ENCODE measurements around the gene EPHB1. TPM values are rescaled to one million over a fixed set of nuclear protein-coding genes. Genes with fewer than 3 reads are reported as not detected.
"Not testable (repeated sequence)": the region's sequence is repeated elsewhere in the genome, so short reads cannot be mapped to it uniquely, and the experiment has no call there.

The EPHB1 gene
- total RNA-seq, 4 donors from 2014 or later: 0.74 to 2.2 (median 1.1) TPM

DNA sequence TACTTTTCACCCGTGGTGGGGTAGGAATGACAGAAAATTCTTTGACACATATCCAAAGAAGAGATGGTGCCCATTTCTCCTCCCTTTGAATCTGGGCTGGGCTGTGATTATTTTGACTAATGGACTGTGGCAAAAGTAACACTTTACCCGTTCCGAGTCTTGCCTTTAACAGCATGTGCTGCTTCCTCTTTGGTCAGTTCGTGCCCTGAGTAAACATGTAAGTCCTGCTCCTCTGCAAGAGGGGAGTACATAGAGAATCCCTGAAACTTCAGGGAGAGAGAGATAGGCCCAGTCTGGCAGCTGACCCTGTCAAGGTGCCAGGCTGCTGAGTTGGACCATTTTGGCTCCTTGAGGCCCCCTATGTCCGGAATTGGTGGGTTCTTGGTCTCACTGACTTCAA, 243.1 kb downstream of the EPHB1 start:
- ATAC-seq (ENCODE audit: low FRiP score): no peak
- TF ChIP-seq, protein P1, sequence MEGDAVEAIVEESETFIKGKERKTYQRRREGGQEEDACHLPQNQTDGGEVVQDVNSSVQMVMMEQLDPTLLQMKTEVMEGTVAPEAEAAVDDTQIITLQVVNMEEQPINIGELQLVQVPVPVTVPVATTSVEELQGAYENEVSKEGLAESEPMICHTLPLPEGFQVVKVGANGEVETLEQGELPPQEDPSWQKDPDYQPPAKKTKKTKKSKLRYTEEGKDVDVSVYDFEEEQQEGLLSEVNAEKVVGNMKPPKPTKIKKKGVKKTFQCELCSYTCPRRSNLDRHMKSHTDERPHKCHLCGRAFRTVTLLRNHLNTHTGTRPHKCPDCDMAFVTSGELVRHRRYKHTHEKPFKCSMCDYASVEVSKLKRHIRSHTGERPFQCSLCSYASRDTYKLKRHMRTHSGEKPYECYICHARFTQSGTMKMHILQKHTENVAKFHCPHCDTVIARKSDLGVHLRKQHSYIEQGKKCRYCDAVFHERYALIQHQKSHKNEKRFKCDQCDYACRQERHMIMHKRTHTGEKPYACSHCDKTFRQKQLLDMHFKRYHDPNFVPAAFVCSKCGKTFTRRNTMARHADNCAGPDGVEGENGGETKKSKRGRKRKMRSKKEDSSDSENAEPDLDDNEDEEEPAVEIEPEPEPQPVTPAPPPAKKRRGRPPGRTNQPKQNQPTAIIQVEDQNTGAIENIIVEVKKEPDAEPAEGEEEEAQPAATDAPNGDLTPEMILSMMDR (IDR thresholded peaks at IDR 0.05): no peak
- DNase-seq (ENCODE audit: low spot score): no peak

DNA sequence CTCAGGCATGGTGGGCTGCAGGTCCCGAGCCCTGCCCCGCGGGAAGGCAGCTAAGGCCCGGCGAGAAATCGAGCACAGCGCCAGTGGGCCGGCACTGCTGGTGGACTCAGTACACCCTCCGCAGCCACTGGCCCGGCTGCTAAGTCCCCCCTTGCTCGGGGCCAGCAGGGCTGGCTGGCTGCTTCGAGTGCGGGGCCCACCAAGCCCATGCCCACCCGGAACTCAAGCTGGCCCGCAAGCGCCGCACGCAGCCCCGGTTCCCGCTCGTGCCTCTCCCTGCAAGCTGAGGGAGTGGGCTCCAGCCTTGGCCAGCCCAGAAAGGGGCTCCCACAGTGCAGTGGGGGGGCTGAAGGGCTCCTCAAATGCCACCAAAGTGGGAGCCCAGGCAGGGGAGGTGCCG, 244.5 kb downstream of the EPHB1 start:
- DNase-seq (ENCODE audit: low spot score); ATAC-seq (ENCODE audit: low FRiP score): not testable (repeated sequence)

DNA sequence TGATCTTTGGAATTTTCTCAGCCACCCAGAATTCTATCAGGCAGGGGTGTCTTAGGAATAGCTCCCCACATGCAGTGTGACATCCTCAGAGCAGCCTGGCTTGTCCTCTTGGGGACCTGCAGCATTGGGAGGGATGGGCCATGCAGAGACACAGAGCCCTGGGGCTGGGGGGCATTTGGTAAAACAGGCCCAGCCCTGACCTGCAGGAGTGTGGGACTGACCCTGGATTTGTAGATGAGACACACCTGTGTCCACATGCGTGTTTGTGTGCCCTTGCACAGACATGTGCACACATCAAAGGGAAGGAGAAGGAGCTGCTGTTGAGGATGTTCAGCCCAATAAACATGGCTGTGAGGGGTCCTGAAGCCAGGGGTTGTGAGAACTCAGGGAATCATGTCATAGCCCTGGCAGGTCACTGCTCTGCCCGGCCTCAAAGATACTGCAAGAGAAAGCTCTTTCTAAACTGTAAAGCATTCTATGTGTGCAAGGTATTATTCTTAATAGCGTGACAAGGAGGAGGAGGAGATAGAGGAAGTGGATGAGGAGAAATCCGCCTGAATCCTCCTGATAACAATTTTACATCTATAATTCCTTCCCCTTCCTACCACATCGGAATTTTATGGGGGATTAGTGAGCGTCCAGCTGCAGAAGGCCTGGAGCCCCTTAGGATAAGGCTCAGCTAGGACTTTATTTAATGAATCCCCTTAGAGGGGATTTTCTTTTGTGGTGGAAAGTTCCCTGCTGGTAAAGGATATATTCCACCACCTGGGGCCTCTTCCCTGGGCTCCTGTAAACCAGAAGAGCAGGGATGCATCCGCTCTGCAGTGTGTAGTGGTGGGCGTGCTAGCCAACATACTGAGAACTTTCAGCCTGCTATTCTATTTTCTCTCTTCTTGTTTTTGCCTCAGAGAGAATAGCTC, 245.5 kb downstream of the EPHB1 start:
- ATAC-seq (ENCODE audit: low FRiP score): no peak
- TF ChIP-seq, protein P1 (IDR thresholded peaks at IDR 0.05): no peak

DNA sequence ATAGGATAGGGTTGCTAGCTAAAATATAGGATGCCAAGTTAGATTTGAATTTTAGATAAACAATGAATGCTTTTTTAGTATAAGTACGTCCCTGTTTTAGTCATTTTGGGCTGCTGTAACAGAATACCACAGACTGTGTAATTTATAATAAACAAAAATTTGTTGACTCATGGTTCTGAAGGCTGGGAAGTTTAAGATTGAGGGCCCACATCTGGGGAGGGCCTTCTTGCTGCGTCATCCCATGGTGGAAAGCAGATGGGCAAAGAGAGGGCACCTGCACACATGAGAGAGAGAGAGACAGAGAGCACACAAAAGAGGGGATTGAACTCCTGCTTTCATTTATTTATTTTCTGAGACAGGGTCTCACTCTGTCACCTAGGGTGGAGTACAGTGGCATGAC, 246.5 kb downstream of the EPHB1 start:
- ATAC-seq (ENCODE audit: low FRiP score) (no peak), DNase-seq (ENCODE audit: low spot score) (no peak)
- TF ChIP-seq, protein P1 (IDR thresholded peaks at IDR 0.05): no peak

More for the DNA sequence above, 245.5 kb downstream of the EPHB1 start:
- no peak for DNase-seq (ENCODE audit: low spot score)

DNA sequence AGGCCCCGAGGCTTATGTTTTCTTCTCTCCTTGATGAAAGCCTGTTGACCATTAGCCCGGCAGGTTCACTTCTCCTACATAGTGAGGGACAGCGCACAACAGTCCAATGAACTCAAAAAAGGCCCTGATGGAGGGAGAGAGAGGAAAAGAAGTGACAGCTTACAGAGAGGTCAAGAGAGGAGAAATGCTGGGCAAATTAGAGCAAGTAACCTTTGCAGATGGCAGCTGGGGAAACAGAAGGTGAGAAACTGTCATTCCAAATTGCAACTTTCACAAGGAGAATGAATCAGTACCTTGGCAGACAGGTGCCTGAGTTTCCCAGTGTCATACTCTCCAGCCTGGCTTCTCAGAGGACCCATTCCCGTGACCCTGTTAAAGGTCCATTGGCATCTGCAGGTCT, 252.0 kb downstream of the EPHB1 start:
- TF ChIP-seq, protein P1 (IDR thresholded peaks at IDR 0.05): no peak
- no peak for ATAC-seq (ENCODE audit: low FRiP score)
- DNase-seq (ENCODE audit: low spot score): no peak

DNA sequence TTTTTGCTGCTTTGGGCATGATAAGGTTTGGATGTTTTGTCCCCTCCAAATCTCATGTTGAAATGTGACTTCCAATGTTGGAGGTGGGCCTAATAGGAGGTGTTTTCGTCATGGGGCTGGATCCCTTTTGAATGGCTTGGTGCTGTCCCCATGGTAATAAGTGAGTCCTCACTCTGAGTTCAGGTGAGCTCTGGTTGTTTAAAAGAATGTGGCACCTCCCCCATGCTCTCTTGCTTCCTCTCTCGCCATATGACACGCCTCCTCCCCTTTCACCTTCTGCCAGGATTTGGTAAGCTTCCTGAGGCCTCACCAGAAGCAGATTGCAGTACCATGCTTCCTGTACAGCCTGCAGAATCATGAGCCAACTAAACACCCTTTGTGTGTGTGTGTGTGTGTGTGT, 255.5 kb downstream of the EPHB1 start:
- DNase-seq (ENCODE audit: low spot score): no peak
- TF ChIP-seq, protein P1 (IDR thresholded peaks at IDR 0.05): no peak
- ATAC-seq (ENCODE audit: low FRiP score): no peak

DNA sequence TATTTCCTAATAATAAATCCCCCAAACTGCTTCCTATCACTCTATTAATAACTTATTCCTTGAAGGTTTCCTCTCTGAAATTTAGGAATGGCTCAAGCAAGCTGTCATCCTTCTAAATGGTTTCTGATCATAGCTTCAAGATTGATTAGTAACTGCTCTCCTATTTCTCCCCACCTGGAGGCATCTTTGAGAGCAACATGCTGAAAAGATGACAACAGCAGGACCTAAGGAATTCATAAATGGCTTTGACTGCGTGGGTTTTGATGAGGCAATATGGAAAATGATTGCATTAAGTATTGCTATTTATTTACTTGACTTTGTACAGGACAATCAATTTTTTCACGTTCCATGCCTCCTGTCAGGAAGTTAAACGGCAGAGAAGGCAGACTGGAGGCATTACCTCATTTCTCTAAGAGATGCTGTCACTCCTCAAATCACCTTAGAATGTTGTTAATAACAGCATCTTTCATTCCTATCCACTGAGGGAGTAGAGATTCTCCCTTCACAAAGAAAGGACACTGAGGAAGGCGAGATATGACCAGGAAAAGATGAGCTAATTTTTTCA, 256.4 kb downstream of the EPHB1 start:
- TF ChIP-seq, protein P1 (IDR thresholded peaks at IDR 0.05): no peak
- ATAC-seq (ENCODE audit: low FRiP score) (no peak), DNase-seq (ENCODE audit: low spot score) (no peak)

Measured in omental fat pad (tissue), 4 donors.